Measurements from ENCODE around the gene ROS1.

ROS1 gene

GRCh38 chr6:117264369-117264691, 161.4 kb downstream of the ROS1 start:
- Histone ChIP-seq H3K27ac (ENCODE audit: low read depth, low read length, poor library complexity, severe bottlenecking) (no peak overlapping the region), H4K20me1 (ENCODE audit: insufficient read depth, low read length) (no peaks in the 10 kb centered on the region), H3K4me2 (ENCODE audit: low read length) (no peak overlapping the region), H3K9ac (ENCODE audit: low read length) (no peak overlapping the region), H2AFZ (ENCODE audit: low read length) (no peak overlapping the region), H3K36me3 (ENCODE audit: insufficient read depth, low read length) (no peaks in the 10 kb centered on the region), H3K79me2 (ENCODE audit: insufficient read depth, low read length) (no peaks in the 10 kb centered on the region), H3K4me1 (ENCODE audit: insufficient read depth, low read length, severe bottlenecking) (no peaks in the 10 kb centered on the region), H3K9me3 (ENCODE audit: low read length) (no peaks in the 10 kb centered on the region), H3K4me3 (ENCODE audit: low read depth, low read length, poor library complexity, severe bottlenecking) (no peak overlapping the region), H3F3A (ENCODE audit: insufficient read depth, low read length) (no peaks in the 10 kb centered on the region), H3K9me2 (ENCODE audit: low read depth, low read length) (no peaks in the 10 kb centered on the region), H3K27me3 (ENCODE audit: insufficient read depth, low read length) (no peaks in the 10 kb centered on the region)
- TF ChIP-seq CTCF (IDR thresholded peaks at IDR 0.05; ENCODE audit: low read length) (no peak), EZH2 (IDR thresholded peaks at IDR 0.05; ENCODE audit: borderline replicate concordance, low read length) (no peak)

GRCh38 chr6:117263353-117263927, 162.3 kb downstream of the ROS1 start:
- Histone ChIP-seq H2AFZ (ENCODE audit: low read length) (no peak overlapping the region), H4K20me1 (ENCODE audit: insufficient read depth, low read length) (no peaks in the 10 kb centered on the region), H3K27ac (ENCODE audit: low read depth, low read length, poor library complexity, severe bottlenecking) (no peak overlapping the region), H3K79me2 (ENCODE audit: insufficient read depth, low read length) (no peaks in the 10 kb centered on the region), H3K4me1 (ENCODE audit: insufficient read depth, low read length, severe bottlenecking) (no peaks in the 10 kb centered on the region), H3K9me3 (ENCODE audit: low read length) (no peaks in the 10 kb centered on the region), H3K4me3 (ENCODE audit: low read depth, low read length, poor library complexity, severe bottlenecking) (no peak overlapping the region), H3K27me3 (ENCODE audit: insufficient read depth, low read length) (no peaks in the 10 kb centered on the region), H3K9me2 (ENCODE audit: low read depth, low read length) (no peaks in the 10 kb centered on the region), H3K36me3 (ENCODE audit: insufficient read depth, low read length) (no peaks in the 10 kb centered on the region), H3K9ac (ENCODE audit: low read length) (no peak overlapping the region), H3F3A (ENCODE audit: insufficient read depth, low read length) (no peaks in the 10 kb centered on the region), H3K4me2 (ENCODE audit: low read length) (no peak overlapping the region)
- TF ChIP-seq EZH2 (IDR thresholded peaks at IDR 0.05; ENCODE audit: borderline replicate concordance, low read length) = no peak
- TF ChIP-seq CTCF (IDR thresholded peaks at IDR 0.05; ENCODE audit: low read length) = no peak

- Histone ChIP-seq H3K9me2 (ENCODE audit: low read depth, low read length) (no peaks in the 10 kb centered on the region), H3F3A (ENCODE audit: insufficient read depth, low read length) (no peaks in the 10 kb centered on the region), H3K36me3 (ENCODE audit: insufficient read depth, low read length) (no peaks in the 10 kb centered on the region), H2AFZ (ENCODE audit: low read length) (no peak overlapping the region), H3K27me3 (ENCODE audit: insufficient read depth, low read length) (no peaks in the 10 kb centered on the region), H3K27ac (ENCODE audit: low read depth, low read length, poor library complexity, severe bottlenecking) (no peak overlapping the region), H3K9me3 (ENCODE audit: low read length) (no peaks in the 10 kb centered on the region), H3K4me3 (ENCODE audit: low read depth, low read length, poor library complexity, severe bottlenecking) (no peak overlapping the region), H4K20me1 (ENCODE audit: insufficient read depth, low read length) (no peaks in the 10 kb centered on the region), H3K4me1 (ENCODE audit: insufficient read depth, low read length, severe bottlenecking) (no peaks in the 10 kb centered on the region), H3K4me2 (ENCODE audit: low read length) (no peak overlapping the region), H3K79me2 (ENCODE audit: insufficient read depth, low read length) (no peaks in the 10 kb centered on the region), H3K9ac (ENCODE audit: low read length) (no peak overlapping the region)
- no peak for TF ChIP-seq EZH2 (IDR thresholded peaks at IDR 0.05; ENCODE audit: borderline replicate concordance, low read length)
- no peak for TF ChIP-seq CTCF (IDR thresholded peaks at IDR 0.05; ENCODE audit: low read length)
Measured at GRCh38 chr6:117262799-117263198, 162.9 kb downstream of the ROS1 start.

Measured in OCI-LY1 (cell line).